Measurements from ENCODE around the gene LGI1.

DNA sequence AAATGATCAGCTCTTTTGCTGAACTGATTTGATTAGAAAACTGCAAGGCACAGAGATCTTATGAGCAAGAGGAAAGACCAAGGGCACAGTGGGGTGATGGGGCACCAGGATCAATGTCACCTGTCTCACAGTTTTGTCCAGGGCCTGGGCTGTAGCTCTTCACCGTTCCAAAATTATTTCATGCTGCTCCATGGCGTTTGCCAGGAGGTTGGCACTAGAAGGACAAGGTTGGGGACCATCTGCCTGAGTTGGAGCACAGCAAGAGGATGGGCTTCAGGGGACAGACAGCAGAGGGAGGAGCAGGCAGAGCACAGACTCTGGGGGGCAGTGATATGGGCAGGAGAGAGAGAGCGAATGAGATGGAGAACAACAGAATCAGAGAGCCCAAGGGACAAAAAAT lies 37.8 kb upstream of the LGI1 start:
- TF ChIP-seq, protein P1, sequence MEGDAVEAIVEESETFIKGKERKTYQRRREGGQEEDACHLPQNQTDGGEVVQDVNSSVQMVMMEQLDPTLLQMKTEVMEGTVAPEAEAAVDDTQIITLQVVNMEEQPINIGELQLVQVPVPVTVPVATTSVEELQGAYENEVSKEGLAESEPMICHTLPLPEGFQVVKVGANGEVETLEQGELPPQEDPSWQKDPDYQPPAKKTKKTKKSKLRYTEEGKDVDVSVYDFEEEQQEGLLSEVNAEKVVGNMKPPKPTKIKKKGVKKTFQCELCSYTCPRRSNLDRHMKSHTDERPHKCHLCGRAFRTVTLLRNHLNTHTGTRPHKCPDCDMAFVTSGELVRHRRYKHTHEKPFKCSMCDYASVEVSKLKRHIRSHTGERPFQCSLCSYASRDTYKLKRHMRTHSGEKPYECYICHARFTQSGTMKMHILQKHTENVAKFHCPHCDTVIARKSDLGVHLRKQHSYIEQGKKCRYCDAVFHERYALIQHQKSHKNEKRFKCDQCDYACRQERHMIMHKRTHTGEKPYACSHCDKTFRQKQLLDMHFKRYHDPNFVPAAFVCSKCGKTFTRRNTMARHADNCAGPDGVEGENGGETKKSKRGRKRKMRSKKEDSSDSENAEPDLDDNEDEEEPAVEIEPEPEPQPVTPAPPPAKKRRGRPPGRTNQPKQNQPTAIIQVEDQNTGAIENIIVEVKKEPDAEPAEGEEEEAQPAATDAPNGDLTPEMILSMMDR (IDR thresholded peaks at IDR 0.05; ENCODE audit: low read length): no peak
- no peak for TF ChIP-seq EZH2 (IDR thresholded peaks at IDR 0.05; ENCODE audit: borderline replicate concordance, low read length)
